ENCODE results near the gene L3MBTL3.

DNA sequence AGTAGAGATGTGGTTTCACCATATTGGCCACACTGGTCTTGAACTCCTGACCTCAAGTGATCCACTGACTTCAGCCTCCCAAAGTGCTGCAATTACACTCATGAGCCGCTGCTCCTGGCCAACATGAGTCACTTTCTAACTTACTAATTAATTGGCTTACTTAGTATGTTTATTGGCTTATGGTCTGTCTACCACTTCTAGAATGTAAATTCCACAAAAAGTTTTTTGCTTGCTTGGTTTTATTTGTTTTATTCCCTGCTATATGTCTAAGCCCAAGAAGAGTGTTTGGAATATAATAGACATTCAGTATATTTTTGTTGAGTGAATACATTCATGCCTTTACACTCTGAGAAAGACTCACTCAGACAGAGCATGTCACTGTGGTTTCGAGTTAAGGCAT, 118.4 kb downstream of the L3MBTL3 start:
- TF ChIP-seq, protein P1, sequence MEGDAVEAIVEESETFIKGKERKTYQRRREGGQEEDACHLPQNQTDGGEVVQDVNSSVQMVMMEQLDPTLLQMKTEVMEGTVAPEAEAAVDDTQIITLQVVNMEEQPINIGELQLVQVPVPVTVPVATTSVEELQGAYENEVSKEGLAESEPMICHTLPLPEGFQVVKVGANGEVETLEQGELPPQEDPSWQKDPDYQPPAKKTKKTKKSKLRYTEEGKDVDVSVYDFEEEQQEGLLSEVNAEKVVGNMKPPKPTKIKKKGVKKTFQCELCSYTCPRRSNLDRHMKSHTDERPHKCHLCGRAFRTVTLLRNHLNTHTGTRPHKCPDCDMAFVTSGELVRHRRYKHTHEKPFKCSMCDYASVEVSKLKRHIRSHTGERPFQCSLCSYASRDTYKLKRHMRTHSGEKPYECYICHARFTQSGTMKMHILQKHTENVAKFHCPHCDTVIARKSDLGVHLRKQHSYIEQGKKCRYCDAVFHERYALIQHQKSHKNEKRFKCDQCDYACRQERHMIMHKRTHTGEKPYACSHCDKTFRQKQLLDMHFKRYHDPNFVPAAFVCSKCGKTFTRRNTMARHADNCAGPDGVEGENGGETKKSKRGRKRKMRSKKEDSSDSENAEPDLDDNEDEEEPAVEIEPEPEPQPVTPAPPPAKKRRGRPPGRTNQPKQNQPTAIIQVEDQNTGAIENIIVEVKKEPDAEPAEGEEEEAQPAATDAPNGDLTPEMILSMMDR (IDR thresholded peaks at IDR 0.05), result no peak
- TF ChIP-seq POLR2A (IDR thresholded peaks at IDR 0.05), result no peak
- no peak for TF ChIP-seq POLR2AphosphoS5 (IDR thresholded peaks at IDR 0.05; ENCODE audit: insufficient read depth in 1 of 2, low read depth in 1 of 2)
